ENCODE results near the gene PPP1R12B. TPM values are rescaled to one million over a fixed set of nuclear protein-coding genes. Genes with fewer than 3 reads are reported as not detected.
"Not testable (repeated sequence)": the region's sequence is repeated elsewhere in the genome, so short reads cannot be mapped to it uniquely, and the experiment has no call there.

PPP1R12B gene
- total RNA-seq, 2 experiments from 2014 or later: 13.0 to 14.1 TPM

DNA sequence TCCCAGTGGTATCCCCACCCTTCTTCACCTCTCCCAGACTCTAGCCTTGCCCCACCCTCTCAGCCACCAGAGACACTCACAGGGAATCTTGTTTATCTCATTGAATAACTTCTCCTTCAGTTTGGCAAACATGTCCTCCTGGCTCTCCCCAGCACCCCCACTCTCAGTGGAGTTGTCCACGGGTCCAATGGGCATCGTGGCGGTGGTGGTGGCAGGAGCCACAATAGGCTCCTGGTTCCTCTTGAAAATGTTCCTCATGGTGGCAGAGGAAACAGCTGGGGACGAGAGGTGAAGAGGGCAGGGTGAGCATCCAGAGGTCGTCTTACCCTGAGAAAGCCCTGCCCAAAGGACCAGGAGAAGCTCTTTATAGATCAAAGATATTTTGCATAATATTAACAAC lies 257.0 kb downstream of the PPP1R12B start:
- H3K36me3 Mint-ChIP-seq (ENCODE audit: low read depth): no peaks in the 10 kb centered on the region
- ATAC-seq (no peak), DNase-seq (no peak)
- CTCF ChIA-PET: no interaction called here
- H3K4me3 Mint-ChIP-seq: no peak overlapping the region
- POLR2A ChIA-PET: no interaction called here
- H3K4me1 Mint-ChIP-seq (ENCODE audit: low read depth): no peaks in the 10 kb centered on the region
- no peaks in the 10 kb centered on the region for H3K27me3 Mint-ChIP-seq
- TF ChIP-seq, protein P1, sequence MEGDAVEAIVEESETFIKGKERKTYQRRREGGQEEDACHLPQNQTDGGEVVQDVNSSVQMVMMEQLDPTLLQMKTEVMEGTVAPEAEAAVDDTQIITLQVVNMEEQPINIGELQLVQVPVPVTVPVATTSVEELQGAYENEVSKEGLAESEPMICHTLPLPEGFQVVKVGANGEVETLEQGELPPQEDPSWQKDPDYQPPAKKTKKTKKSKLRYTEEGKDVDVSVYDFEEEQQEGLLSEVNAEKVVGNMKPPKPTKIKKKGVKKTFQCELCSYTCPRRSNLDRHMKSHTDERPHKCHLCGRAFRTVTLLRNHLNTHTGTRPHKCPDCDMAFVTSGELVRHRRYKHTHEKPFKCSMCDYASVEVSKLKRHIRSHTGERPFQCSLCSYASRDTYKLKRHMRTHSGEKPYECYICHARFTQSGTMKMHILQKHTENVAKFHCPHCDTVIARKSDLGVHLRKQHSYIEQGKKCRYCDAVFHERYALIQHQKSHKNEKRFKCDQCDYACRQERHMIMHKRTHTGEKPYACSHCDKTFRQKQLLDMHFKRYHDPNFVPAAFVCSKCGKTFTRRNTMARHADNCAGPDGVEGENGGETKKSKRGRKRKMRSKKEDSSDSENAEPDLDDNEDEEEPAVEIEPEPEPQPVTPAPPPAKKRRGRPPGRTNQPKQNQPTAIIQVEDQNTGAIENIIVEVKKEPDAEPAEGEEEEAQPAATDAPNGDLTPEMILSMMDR (IDR thresholded peaks at IDR 0.05): no peak
- H3K9me3 Mint-ChIP-seq: no peaks in the 10 kb centered on the region
- intact Hi-C loops (cut with micrococcal nuclease): no loop called here
- no peak overlapping the region for H3K27ac Mint-ChIP-seq

- H3K36me3 Mint-ChIP-seq (ENCODE audit: low read depth); H3K27me3 Mint-ChIP-seq; CTCF ChIA-PET; POLR2A ChIA-PET; H3K9me3 Mint-ChIP-seq; intact Hi-C loops (cut with micrococcal nuclease); DNase-seq; ATAC-seq; H3K27ac Mint-ChIP-seq; H3K4me3 Mint-ChIP-seq: not testable (repeated sequence)
- peaks cover 17% of the 10 kb centered on the region for H3K4me1 Mint-ChIP-seq (ENCODE audit: low read depth)
These were observed 263.5 kb downstream of the PPP1R12B start for GRCh38 chr1:202612036-202612435.

- no peak overlapping the region for H3K4me3 Mint-ChIP-seq
- no peak for ATAC-seq
- no peak for DNase-seq
- no peaks in the 10 kb centered on the region for H3K9me3 Mint-ChIP-seq
- H3K27me3 Mint-ChIP-seq: peaks cover 10% of the 10 kb centered on the region
- H3K36me3 Mint-ChIP-seq (ENCODE audit: low read depth): no peaks in the 10 kb centered on the region
- ChIA-PET CTCF (no interaction called here), POLR2A (no interaction called here)
- peaks cover 17% of the 10 kb centered on the region for H3K4me1 Mint-ChIP-seq (ENCODE audit: low read depth)
- no peak overlapping the region for H3K27ac Mint-ChIP-seq
- TF ChIP-seq, protein P1 (IDR thresholded peaks at IDR 0.05): no peak
- intact Hi-C loops (cut with micrococcal nuclease): no loop called here
These were observed 265.1 kb downstream of the PPP1R12B start for GRCh38 chr1:202613571-202613970.

- POLR2A ChIA-PET; H3K27ac Mint-ChIP-seq; DNase-seq; intact Hi-C loops (cut with micrococcal nuclease); ATAC-seq; H3K4me3 Mint-ChIP-seq; H3K36me3 Mint-ChIP-seq (ENCODE audit: low read depth); H3K9me3 Mint-ChIP-seq: not testable (repeated sequence)
- Mint-ChIP-seq H3K27me3 (peaks cover 12% of the 10 kb centered on the region), H3K4me1 (ENCODE audit: low read depth) (peaks cover 17% of the 10 kb centered on the region)
- CTCF ChIA-PET: interaction anchor here (0.7 to 1.9 kb wide), 2 partner anchors 42 to 93 kb away, joined by 3 to 4 read pairs; no protein-coding TSS in a partner anchor
These were observed 266.1 kb downstream of the PPP1R12B start for GRCh38 chr1:202614363-202615207.

DNA sequence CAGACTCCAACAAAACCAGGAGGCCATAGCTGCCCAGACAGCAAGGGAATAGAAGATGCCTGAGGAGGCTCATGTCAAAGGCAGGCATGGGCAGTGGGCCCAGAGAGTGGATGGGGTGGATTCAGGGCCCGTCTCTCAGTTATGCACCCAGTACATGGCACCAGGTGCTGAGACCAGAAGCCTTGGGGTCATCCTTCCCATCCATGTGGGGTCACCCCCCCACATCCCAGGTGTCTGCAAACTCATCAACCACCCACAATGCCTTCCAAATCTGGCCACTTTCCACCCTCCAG lies 266.7 kb downstream of the PPP1R12B start:
- H3K4me3 Mint-ChIP-seq; DNase-seq; POLR2A ChIA-PET; ATAC-seq; H3K27ac Mint-ChIP-seq; H3K36me3 Mint-ChIP-seq (ENCODE audit: low read depth); H3K9me3 Mint-ChIP-seq; intact Hi-C loops (cut with micrococcal nuclease): not testable (repeated sequence)
- Mint-ChIP-seq H3K4me1 (ENCODE audit: low read depth) (peaks cover 17% of the 10 kb centered on the region), H3K27me3 (peaks cover 13% of the 10 kb centered on the region)
- CTCF ChIA-PET: interaction anchor here (1.1 to 1.9 kb wide), 2 partner anchors 11 to 43 kb away, joined by 3 to 4 read pairs; no protein-coding TSS in a partner anchor

- Mint-ChIP-seq H3K4me3 (no peak overlapping the region), H3K4me1 (ENCODE audit: low read depth) (peaks cover 17% of the 10 kb centered on the region), H3K27ac (no peak overlapping the region), H3K9me3 (no peaks in the 10 kb centered on the region), H3K27me3 (peaks cover 13% of the 10 kb centered on the region), H3K36me3 (ENCODE audit: low read depth) (no peaks in the 10 kb centered on the region)
- ChIA-PET CTCF (interaction anchor here (1.1 to 1.9 kb wide), 2 partner anchors 10 to 44 kb away, joined by 3 to 4 read pairs; no protein-coding TSS in a partner anchor), POLR2A (no interaction called here)
- ATAC-seq (peak; percentile 68), DNase-seq (peak; percentile 39)
- TF ChIP-seq, protein P1 (IDR thresholded peaks at IDR 0.05): no peak
- intact Hi-C loops (cut with micrococcal nuclease): no loop called here
These were observed 267.2 kb downstream of the PPP1R12B start for GRCh38 chr1:202615501-202616354.

Measured in activated CD8-positive, alpha-beta T cell treated with anti-CD3 and anti-CD28 coated beads for 36 hours (primary cell).